Skin epidermis (tissue), 12 donors: ENCODE measurements around the gene ME1.
A peak's percentile ranks its signal among the peaks of the same experiment; 100 is the strongest.
"Not testable (repeated sequence)": the region's sequence is repeated elsewhere in the genome, so short reads cannot be mapped to it uniquely, and the experiment has no call there.

Source experiments
- H3K27ac ChIP-seq, 21 experiments: fragments of 200-600 bp; sonication (generic) in 11 of 21; one replicate each; pipeline ENCODE4 v1.5.0; 2020; ENCODE audit warnings: mild to moderate bottlenecking in 3 of 21, inconsistent platforms in 2 of 21, moderate library complexity in 2 of 21
- H3K4me3 ChIP-seq, 7 experiments: fragments of 200-600 bp; sonication (generic) in 2 of 7; one replicate each; pipeline ENCODE4 v1.5.0; 2020; ENCODE audit warnings: inconsistent platforms in 2 of 7, mild to moderate bottlenecking in 2 of 7, moderate library complexity in 1 of 7

The ME1 gene

GRCh38 chr6:83430611-83431544 lies at the start of gene ME1:
Gene ME1, minus strand, starts transcription at chr6:83431051. Its CDS starts 97 bp downstream, at chr6:83430954.
- H3K4me3 ChIP-seq = peak within 1 kb of the TSS; percentile 36 to 71 (median 56)

GRCh38 chr6:83480470-83480869 lies 49.6 kb upstream of the ME1 start:
- no peak overlapping the region for H3K4me3 ChIP-seq

More at GRCh38 chr6:83430611-83431544, at the start of gene ME1:
- peak within 1 kb of the TSS in 20 of 21 experiments; percentile 24 to 90 (median 78) for H3K27ac ChIP-seq

GRCh38 chr6:83479389-83479788 lies 48.5 kb upstream of the ME1 start:
- no peak overlapping the region for H3K27ac ChIP-seq
- H3K4me3 ChIP-seq = no peak overlapping the region

More at GRCh38 chr6:83480470-83480869, 49.6 kb upstream of the ME1 start:
- H3K27ac ChIP-seq = no peak overlapping the region

GRCh38 chr6:83476971-83477370 lies 46.1 kb upstream of the ME1 start:
- no peak overlapping the region for H3K27ac ChIP-seq

GRCh38 chr6:83474309-83474708 lies 43.5 kb upstream of the ME1 start:
- H3K4me3 ChIP-seq = no peak overlapping the region

More at GRCh38 chr6:83476971-83477370, 46.1 kb upstream of the ME1 start:
- H3K4me3 ChIP-seq = no peak overlapping the region

GRCh38 chr6:83472767-83473166 lies 41.9 kb upstream of the ME1 start:
- H3K4me3 ChIP-seq = no peak overlapping the region
- H3K27ac ChIP-seq = no peak overlapping the region

More at GRCh38 chr6:83474309-83474708, 43.5 kb upstream of the ME1 start:
- no peak overlapping the region for H3K27ac ChIP-seq

GRCh38 chr6:83470587-83470986 lies 39.7 kb upstream of the ME1 start:
- Histone ChIP-seq H3K27ac (no peak overlapping the region), H3K4me3 (no peak overlapping the region)

GRCh38 chr6:83470001-83470400 lies 39.1 kb upstream of the ME1 start:
- H3K27ac ChIP-seq = no peak overlapping the region

GRCh38 chr6:83467620-83468036 lies 36.8 kb upstream of the ME1 start:
- H3K27ac ChIP-seq = peak overlapping the region in 1 of 21 experiments; percentile 62
- H3K4me3 ChIP-seq = no peak overlapping the region

More at GRCh38 chr6:83470001-83470400, 39.1 kb upstream of the ME1 start:
- no peak overlapping the region for H3K4me3 ChIP-seq

GRCh38 chr6:83466328-83466727 lies 35.5 kb upstream of the ME1 start:
- no peak overlapping the region for H3K27ac ChIP-seq
- H3K4me3 ChIP-seq = no peak overlapping the region

- Histone ChIP-seq H3K27ac (peak overlapping the region in 2 of 21 experiments; percentile 16 to 17), H3K4me3 (no peak overlapping the region)
These were observed 33.7 kb upstream of the ME1 start for GRCh38 chr6:83464381-83465140.

- H3K27ac ChIP-seq = peak overlapping the region in 1 of 21 experiments; percentile 17
- no peak overlapping the region for H3K4me3 ChIP-seq
These were observed 33.0 kb upstream of the ME1 start for GRCh38 chr6:83463886-83464285.

- Histone ChIP-seq H3K27ac (no peak overlapping the region), H3K4me3 (no peak overlapping the region)
These were observed 31.7 kb upstream of the ME1 start for GRCh38 chr6:83462524-83462923.

- Histone ChIP-seq H3K27ac (no peak overlapping the region), H3K4me3 (no peak overlapping the region)
These were observed 30.6 kb upstream of the ME1 start for GRCh38 chr6:83461438-83461837.

- Histone ChIP-seq H3K4me3 (no peak overlapping the region), H3K27ac (no peak overlapping the region)
These were observed 28.8 kb upstream of the ME1 start for GRCh38 chr6:83459663-83460062.

GRCh38 chr6:83450015-83450414 lies 19.2 kb upstream of the ME1 start:
- H3K4me3 ChIP-seq, H3K27ac ChIP-seq: not testable (repeated sequence)

- not testable (repeated sequence) for H3K4me3 ChIP-seq, H3K27ac ChIP-seq
These were observed 13.3 kb upstream of the ME1 start for GRCh38 chr6:83444086-83444699.

- Histone ChIP-seq H3K4me3 (no peak overlapping the region), H3K27ac (no peak overlapping the region)
These were observed 12.7 kb upstream of the ME1 start for GRCh38 chr6:83443516-83443915.

- H3K27ac ChIP-seq = no peak overlapping the region
- H3K4me3 ChIP-seq = no peak overlapping the region
These were observed 11.9 kb upstream of the ME1 start for GRCh38 chr6:83442752-83443151.

- Histone ChIP-seq H3K4me3 (no peak overlapping the region), H3K27ac (no peak overlapping the region)
These were observed 8.3 kb upstream of the ME1 start for GRCh38 chr6:83439201-83439600.
